ENCODE results near the gene PIP5K1B. TPM values are rescaled to one million over a fixed set of nuclear protein-coding genes. Genes with fewer than 3 reads are reported as not detected.
A peak's percentile ranks its signal among the peaks of the same experiment; 100 is the strongest.

Gene PIP5K1B
- total RNA-seq, 1 experiment from 2014 or later, result 0.16 TPM

- Mint-ChIP-seq H3K9me3 (ENCODE audit: unreplicated experiment) (no peaks in the 10 kb centered on the region), H3K36me3 (ENCODE audit: insufficient read depth, unreplicated experiment) (no peaks in the 10 kb centered on the region), H3K4me1 (ENCODE audit: insufficient read depth, unreplicated experiment) (no peaks in the 10 kb centered on the region), H3K27me3 (ENCODE audit: insufficient read depth, unreplicated experiment) (peaks cover 69% of the 10 kb centered on the region), H3K27ac (ENCODE audit: low read depth, unreplicated experiment) (no peak overlapping the region), H3K4me3 (ENCODE audit: unreplicated experiment) (no peak overlapping the region)
- no TSS peak for BruUV-seq (replicated peaks)
- intact Hi-C loops (cut with micrococcal nuclease), result no loop called here
- peak; percentile 1 for DNase-seq (ENCODE audit: unreplicated experiment)
- POLR2A ChIA-PET, result no interaction called here
- CTCF ChIA-PET, result interaction anchor here (0.6 to 1.0 kb wide), 3 partner anchors 12 to 1122 kb away, joined by 3 to 4 read pairs (median 3); no protein-coding TSS in a partner anchor
- no peak for TF ChIP-seq CTCF (IDR thresholded peaks at IDR 0.05; ENCODE audit: unreplicated experiment)
Observed at GRCh38 chr9:68869022-68869421, 164.0 kb downstream of the PIP5K1B start.

GRCh38 chr9:68870086-68870485 lies 165.0 kb downstream of the PIP5K1B start:
- Mint-ChIP-seq H3K4me1 (ENCODE audit: insufficient read depth, unreplicated experiment) (no peaks in the 10 kb centered on the region), H3K4me3 (ENCODE audit: unreplicated experiment) (no peak overlapping the region), H3K36me3 (ENCODE audit: insufficient read depth, unreplicated experiment) (no peaks in the 10 kb centered on the region), H3K9me3 (ENCODE audit: unreplicated experiment) (no peaks in the 10 kb centered on the region), H3K27me3 (ENCODE audit: insufficient read depth, unreplicated experiment) (peaks cover 65% of the 10 kb centered on the region), H3K27ac (ENCODE audit: low read depth, unreplicated experiment) (no peak overlapping the region)
- ChIA-PET CTCF (interaction anchor here (0.6 kb wide), 1 partner anchor 127 kb away, joined by 3 read pairs; no protein-coding TSS in a partner anchor), POLR2A (no interaction called here)
- TF ChIP-seq CTCF (IDR thresholded peaks at IDR 0.05; ENCODE audit: unreplicated experiment), result no peak
- intact Hi-C loops (cut with micrococcal nuclease), result no loop called here
- DNase-seq (ENCODE audit: unreplicated experiment), result no peak
- BruUV-seq (replicated peaks), result no TSS peak

GRCh38 chr9:68871236-68871635 lies 166.2 kb downstream of the PIP5K1B start:
- DNase-seq (ENCODE audit: unreplicated experiment), result no peak
- no peak for TF ChIP-seq CTCF (IDR thresholded peaks at IDR 0.05; ENCODE audit: unreplicated experiment)
- Mint-ChIP-seq H3K36me3 (ENCODE audit: insufficient read depth, unreplicated experiment) (no peaks in the 10 kb centered on the region), H3K4me1 (ENCODE audit: insufficient read depth, unreplicated experiment) (no peaks in the 10 kb centered on the region), H3K27me3 (ENCODE audit: insufficient read depth, unreplicated experiment) (peaks cover 73% of the 10 kb centered on the region), H3K4me3 (ENCODE audit: unreplicated experiment) (no peak overlapping the region), H3K27ac (ENCODE audit: low read depth, unreplicated experiment) (no peak overlapping the region), H3K9me3 (ENCODE audit: unreplicated experiment) (no peaks in the 10 kb centered on the region)
- intact Hi-C loops (cut with micrococcal nuclease), result no loop called here
- POLR2A ChIA-PET, result no interaction called here
- no TSS peak for BruUV-seq (replicated peaks)
- CTCF ChIA-PET, result interaction anchor here (1.1 kb wide), 1 partner anchor 128 kb away, joined by 3 read pairs; no protein-coding TSS in a partner anchor

GRCh38 chr9:68872026-68872501 lies 167.0 kb downstream of the PIP5K1B start:
- Mint-ChIP-seq H3K27ac (ENCODE audit: low read depth, unreplicated experiment) (no peak overlapping the region), H3K9me3 (ENCODE audit: unreplicated experiment) (no peaks in the 10 kb centered on the region), H3K4me3 (ENCODE audit: unreplicated experiment) (no peak overlapping the region), H3K4me1 (ENCODE audit: insufficient read depth, unreplicated experiment) (no peaks in the 10 kb centered on the region), H3K36me3 (ENCODE audit: insufficient read depth, unreplicated experiment) (no peaks in the 10 kb centered on the region), H3K27me3 (ENCODE audit: insufficient read depth, unreplicated experiment) (peaks cover 73% of the 10 kb centered on the region)
- TF ChIP-seq CTCF (IDR thresholded peaks at IDR 0.05; ENCODE audit: unreplicated experiment), result no peak
- POLR2A ChIA-PET, result no interaction called here
- BruUV-seq (replicated peaks), result no TSS peak
- CTCF ChIA-PET, result no interaction called here
- DNase-seq (ENCODE audit: unreplicated experiment), result no peak
- intact Hi-C loops (cut with micrococcal nuclease), result no loop called here

Data from MCF 10A (cell line).